Bronchial smooth muscle cell (primary cell): ENCODE results near the gene DDX28. TPM values are rescaled to one million over a fixed set of nuclear protein-coding genes. Genes with fewer than 3 reads are reported as not detected.

Source experiments
- total RNA-seq: library from RNA; depleted of rRNA; stranded (reverse); fragments of >200 nt; gene quantifications from 2 replicates; pipeline ENCODE4 v1.2.1, GENCODE V29; 2014

The DDX28 gene
- 8.5 and 9.1 TPM in 2 replicates for total RNA-seq

GRCh38 chr16:68022728-68023537, at the start of gene DDX28, which contains the start of gene DUS2:
DDX28 (minus strand) TSS chr16:68023232; CDS start chr16:68023202, 30 bp downstream.
DUS2 (plus strand) TSS chr16:68023284; CDS start chr16:68038024, 14,740 bp downstream.

GRCh38 chr16:68015681-68016080, 7.4 kb downstream of the DDX28 start, which contains the start of gene DPEP2NB:
DPEP2NB (minus strand) TSS chr16:68015911; CDS start chr16:68015770, 141 bp downstream.

GRCh38 chr16:67998779-67999688, 24.0 kb downstream of the DDX28 start, which contains the start of gene DPEP2:
DPEP2 (minus strand) TSS chr16:67999484; CDS start chr16:67993212, 6,272 bp downstream.

GRCh38 chr16:67979955-67980678, 42.9 kb downstream of the DDX28 start, which contains the start of gene DPEP3:
DPEP3 (minus strand) TSS chr16:67980499; CDS start chr16:67980380, 119 bp downstream.

Other genes starting within 250 kb of the DDX28 start
- 2.5 and 4.5 TPM in 2 replicates for gene RANBP10, start 216.7 kb downstream of the DDX28 start, total RNA-seq
- 0.95 and 1.5 TPM in 2 replicates for gene TSNAXIP1, start 216.3 kb downstream of the DDX28 start, total RNA-seq
- 27.1 and 51.8 TPM in 2 replicates for gene THAP11, start 180.9 kb downstream of the DDX28 start, total RNA-seq
- gene NUTF2, start 176.3 kb downstream of the DDX28 start, total RNA-seq: 72.5 and 88.2 TPM in 2 replicates
- 21.2 and 22.5 TPM in 2 replicates for gene CENPT, start 175.5 kb downstream of the DDX28 start, total RNA-seq
- gene EDC4, start 150.2 kb downstream of the DDX28 start, total RNA-seq: 46.3 and 54.4 TPM in 2 replicates
- 0.16 TPM in 1 of 2 replicates, not detected in the other for gene NRN1L, start 138.3 kb downstream of the DDX28 start, total RNA-seq
- gene PSKH1, start 130.0 kb downstream of the DDX28 start, total RNA-seq: 13.4 and 21.7 TPM in 2 replicates
- 0.63 and 2.3 TPM in 2 replicates for gene CTRL, start 91.4 kb downstream of the DDX28 start, total RNA-seq
- gene PSMB10, start 86.4 kb downstream of the DDX28 start, total RNA-seq: 103 and 111 TPM in 2 replicates
- gene LCAT, start 79.1 kb downstream of the DDX28 start, total RNA-seq: 5.2 and 6.5 TPM in 2 replicates
- 91.3 and 134 TPM in 2 replicates for gene SLC12A4, start 54.6 kb downstream of the DDX28 start, total RNA-seq
- not detected in 2 replicates for gene DPEP3, start 42.7 kb downstream of the DDX28 start, total RNA-seq
- gene DPEP2, start 23.7 kb downstream of the DDX28 start, total RNA-seq: not detected in 2 replicates
- gene DPEP2NB, start 7.3 kb downstream of the DDX28 start, total RNA-seq: not detected in 2 replicates
- 12.3 and 13.4 TPM in 2 replicates for gene DUS2, start 52 bp upstream of the DDX28 start, total RNA-seq
- 5.0 and 6.0 TPM in 2 replicates for gene NFATC3, start 62.1 kb upstream of the DDX28 start, total RNA-seq
- gene ESRP2, start 212.9 kb upstream of the DDX28 start, total RNA-seq: 0.09 and 0.16 TPM in 2 replicates
- 18.5 and 19.4 TPM in 2 replicates for gene PLA2G15, start 222.1 kb upstream of the DDX28 start, total RNA-seq
- gene SLC7A6, start 241.3 kb upstream of the DDX28 start, total RNA-seq: 7.4 and 10.2 TPM in 2 replicates